ES-I3 (cell line): Measurements from ENCODE around the gene PPRC1.

Source experiments
- H3K36me3 ChIP-seq: 2 replicates; pipeline ENCODE4 v1.6.1; 2013; ENCODE audit warnings: mild to moderate bottlenecking, low read length, control low read depth, moderate library complexity; ENCODE audit not compliant: insufficient read depth
- H3K4me1 ChIP-seq: 2 replicates; pipeline ENCODE4 v1.6.1; 2013; ENCODE audit warnings: mild to moderate bottlenecking, control low read depth, low read length; ENCODE audit not compliant: insufficient read depth
- H3K9ac ChIP-seq: 2 replicates; pipeline ENCODE4 v1.6.1; 2013; ENCODE audit warnings: low read depth, mild to moderate bottlenecking, low read length, moderate library complexity
- H3K9me3 ChIP-seq: 2 replicates; pipeline ENCODE4 v1.6.1; 2013; ENCODE audit warnings: mild to moderate bottlenecking, low read length, moderate library complexity; ENCODE audit not compliant: control insufficient read depth, insufficient read depth

Gene PPRC1

DNA sequence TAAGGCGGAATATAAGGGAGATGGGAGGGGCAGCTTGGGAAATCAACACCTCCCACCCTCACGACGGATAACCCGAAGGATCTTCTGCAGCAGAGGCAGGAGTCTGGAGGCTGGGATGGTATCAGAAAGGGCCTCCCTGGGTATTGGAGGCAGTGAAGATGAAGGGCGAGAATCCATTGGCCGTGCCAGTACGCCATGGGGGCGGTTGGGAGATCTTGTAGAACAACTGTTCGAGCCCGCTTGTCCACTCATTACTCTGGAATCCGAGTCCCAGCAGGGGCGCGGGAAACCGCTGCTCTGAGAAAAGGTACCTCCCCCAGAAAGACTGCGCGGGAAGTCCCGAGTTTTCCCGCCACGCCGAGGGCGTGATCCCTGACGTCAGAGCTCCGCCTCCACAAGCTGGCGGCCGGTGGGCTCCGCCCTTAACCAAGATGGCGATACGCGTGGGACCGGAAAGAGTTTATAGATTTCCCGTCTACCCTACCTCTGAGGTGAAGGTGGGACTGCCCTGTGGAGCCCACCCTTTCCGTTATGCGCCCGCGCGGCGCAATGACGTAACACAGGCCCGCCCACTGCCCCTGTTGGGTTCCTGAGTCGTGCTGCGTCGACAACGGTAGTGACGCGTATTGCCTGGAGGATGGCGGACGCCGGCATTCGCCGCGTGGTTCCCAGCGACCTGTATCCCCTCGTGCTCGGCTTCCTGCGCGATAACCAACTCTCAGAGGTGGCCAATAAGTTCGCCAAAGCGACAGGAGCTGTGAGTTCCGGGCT lies 19.1 kb downstream of the PPRC1 start, which contains the start of gene NOLC1:
NOLC1 (plus strand) TSS at position 616 of the 771 bp plus-strand sequence; CDS start at position 638, 22 bp downstream.
- H3K36me3 ChIP-seq, result peaks cover 33% of the 10 kb centered on the region

DNA sequence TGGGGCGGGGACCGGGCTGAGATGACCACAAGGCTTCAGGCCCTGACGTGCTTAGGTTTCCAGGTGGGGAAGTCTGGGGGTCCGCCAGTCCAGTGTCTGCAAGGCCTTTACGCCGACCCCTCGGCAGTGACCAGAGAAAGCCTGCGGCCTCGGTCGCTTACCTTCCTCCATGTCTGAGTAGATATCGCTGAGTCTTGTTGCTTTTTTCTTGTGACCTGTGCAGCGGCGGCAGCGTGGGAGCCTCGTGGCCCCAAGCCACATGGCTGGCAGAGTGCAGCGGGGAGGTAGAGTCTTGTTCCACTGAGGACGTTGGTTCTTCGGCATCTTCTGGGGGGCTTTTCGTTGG lies 19.7 kb downstream of the PPRC1 start:
- Histone ChIP-seq H3K9me3 (no peaks in the 10 kb centered on the region), H3K9ac (peak overlapping the region; percentile 90), H3K36me3 (peaks cover 33% of the 10 kb centered on the region), H3K4me1 (peaks cover 8% of the 10 kb centered on the region)

More for the DNA sequence above, 19.1 kb downstream of the PPRC1 start, which contains the start of gene NOLC1:
- Histone ChIP-seq H3K9me3 (no peaks in the 10 kb centered on the region), H3K9ac (peak within 1 kb of the TSS; percentile 90), H3K4me1 (peaks cover 8% of the 10 kb centered on the region)

DNA sequence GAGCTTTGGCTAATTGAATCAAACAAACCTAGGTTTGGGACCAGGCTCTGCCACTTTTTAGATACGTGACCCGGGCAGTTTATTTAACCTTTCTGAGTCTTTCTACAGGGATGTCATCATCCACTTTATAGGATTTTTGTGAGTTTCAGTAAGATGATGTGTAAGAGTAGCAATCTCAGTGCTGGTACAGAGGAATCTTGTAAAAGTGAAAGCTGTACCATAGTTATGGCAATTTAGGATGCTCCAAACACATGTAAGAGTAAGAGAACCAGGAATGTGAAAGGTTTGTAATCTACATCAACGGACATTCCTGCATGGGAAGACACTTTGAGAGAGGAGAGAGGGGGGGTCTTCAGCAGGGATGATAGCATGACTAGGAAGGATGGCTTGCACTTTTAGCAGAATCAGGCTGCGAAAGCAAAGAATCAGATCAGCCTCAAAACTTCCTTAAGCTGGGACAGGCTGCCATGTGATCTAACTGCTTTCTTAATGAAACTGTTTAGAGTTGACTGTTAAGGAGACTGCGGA lies 20.3 kb downstream of the PPRC1 start:
- peaks cover 33% of the 10 kb centered on the region for H3K36me3 ChIP-seq
- H3K9me3 ChIP-seq, result no peaks in the 10 kb centered on the region
- peak overlapping the region; percentile 90 for H3K9ac ChIP-seq
- H3K4me1 ChIP-seq, result peaks cover 8% of the 10 kb centered on the region

DNA sequence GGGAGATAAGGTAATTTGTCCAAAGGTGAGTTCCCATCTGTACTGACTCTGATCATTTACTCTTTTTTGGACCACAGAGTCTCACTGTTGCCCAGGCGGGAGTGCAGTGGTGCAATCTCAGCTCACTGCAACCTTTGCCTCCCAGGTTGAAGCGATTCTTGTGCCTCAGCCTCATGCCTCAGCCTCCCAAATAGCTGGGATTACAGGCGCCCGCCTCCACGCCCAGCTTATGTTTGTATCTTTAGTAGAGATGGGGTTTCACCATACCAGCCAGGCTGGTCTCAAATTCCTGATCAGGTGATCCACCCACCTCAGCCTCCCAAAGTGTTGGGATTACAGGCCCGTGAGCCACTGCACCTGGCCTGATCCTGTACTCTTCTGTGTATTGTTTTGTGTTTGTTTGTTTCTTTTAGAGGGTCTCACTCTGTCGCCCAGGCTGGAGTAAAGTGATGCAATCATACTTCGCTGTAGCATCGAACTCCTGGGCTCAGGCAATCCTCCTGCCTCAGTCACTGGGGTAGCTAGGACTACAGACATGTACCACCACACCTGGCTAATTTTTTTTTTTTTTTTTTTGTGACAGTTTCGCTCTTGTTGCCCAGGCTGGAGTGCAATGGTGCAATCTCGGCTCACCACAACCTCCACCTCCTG lies 21.8 kb downstream of the PPRC1 start:
- peaks cover 8% of the 10 kb centered on the region for H3K4me1 ChIP-seq
- peaks cover 31% of the 10 kb centered on the region for H3K36me3 ChIP-seq
- H3K9ac ChIP-seq, result no peak overlapping the region
- no peaks in the 10 kb centered on the region for H3K9me3 ChIP-seq

DNA sequence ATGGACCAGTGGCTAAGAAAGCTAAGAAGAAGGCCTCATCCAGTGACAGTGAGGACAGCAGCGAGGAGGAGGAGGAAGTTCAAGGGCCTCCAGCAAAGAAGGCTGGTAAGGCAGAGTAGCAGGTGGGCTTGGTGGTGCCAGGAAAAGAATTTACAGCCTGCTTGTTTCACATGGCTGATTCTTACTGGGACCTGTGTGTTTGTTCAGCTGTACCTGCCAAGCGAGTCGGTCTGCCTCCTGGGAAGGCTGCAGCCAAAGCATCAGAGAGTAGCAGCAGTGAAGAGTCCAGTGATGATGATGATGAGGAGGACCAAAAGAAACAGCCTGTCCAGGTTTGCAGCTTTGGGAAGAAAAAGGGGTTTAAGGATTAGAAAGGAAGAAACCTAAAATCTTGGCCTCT lies 24.4 kb downstream of the PPRC1 start:
- H3K9me3 ChIP-seq, result no peaks in the 10 kb centered on the region
- H3K4me1 ChIP-seq, result peaks cover 3% of the 10 kb centered on the region; the same call in 1 of the 2 replicates
- peaks cover 43% of the 10 kb centered on the region for H3K36me3 ChIP-seq
- no peak overlapping the region for H3K9ac ChIP-seq

DNA sequence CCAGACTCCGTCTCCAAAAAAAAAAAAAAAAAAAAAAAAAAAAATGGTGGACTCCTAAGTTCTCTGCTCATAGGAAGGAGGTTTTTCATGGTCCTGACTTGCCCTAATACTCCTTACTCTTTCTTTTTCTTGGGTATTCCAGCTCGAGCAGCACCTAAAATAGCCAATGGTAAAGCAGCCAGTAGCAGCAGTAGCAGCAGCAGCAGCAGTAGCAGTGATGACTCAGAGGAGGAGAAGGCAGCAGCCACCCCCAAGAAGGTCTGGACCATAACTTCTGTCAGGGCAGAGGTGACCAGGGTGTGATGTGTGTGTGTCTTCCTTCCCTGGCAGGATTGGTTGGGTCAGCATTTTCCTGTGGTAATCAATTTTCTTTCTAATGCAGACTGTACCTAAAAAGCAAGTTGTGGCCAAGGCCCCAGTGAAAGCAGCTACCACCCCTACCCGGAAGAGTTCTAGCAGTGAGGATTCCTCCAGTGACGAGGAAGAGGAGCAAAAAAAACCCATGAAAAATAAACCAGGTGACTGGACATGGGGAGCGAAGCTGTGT lies 26.3 kb downstream of the PPRC1 start:
- Histone ChIP-seq H3K9me3 (no peaks in the 10 kb centered on the region), H3K9ac (no peak overlapping the region), H3K4me1 (0 out of 2 replicates have a peak, but pooled peaks cover 9% of the 10 kb centered on the region), H3K36me3 (peaks cover 56% of the 10 kb centered on the region)

DNA sequence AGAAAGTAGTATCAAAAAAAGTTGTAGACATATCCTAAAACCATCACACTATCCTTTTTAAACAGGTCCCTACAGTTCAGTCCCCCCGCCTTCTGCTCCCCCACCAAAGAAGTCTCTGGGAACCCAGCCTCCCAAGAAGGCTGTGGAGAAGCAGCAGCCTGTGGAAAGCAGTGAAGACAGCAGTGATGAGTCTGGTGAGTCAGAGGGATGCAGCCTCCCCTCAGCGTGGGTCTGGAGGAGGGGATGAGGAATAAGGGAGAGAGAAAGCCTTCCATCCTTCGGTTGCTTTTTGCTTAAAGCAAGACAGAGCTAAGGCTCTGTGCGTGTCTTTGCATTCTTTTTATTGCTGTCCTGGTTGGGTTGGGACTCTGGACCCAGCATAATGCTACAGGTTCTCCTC lies 27.0 kb downstream of the PPRC1 start:
- no peaks in the 10 kb centered on the region for H3K9me3 ChIP-seq
- H3K9ac ChIP-seq, result no peak overlapping the region
- H3K36me3 ChIP-seq, result peaks cover 56% of the 10 kb centered on the region
- 0 out of 2 replicates have a peak, but pooled peaks cover 9% of the 10 kb centered on the region for H3K4me1 ChIP-seq

DNA sequence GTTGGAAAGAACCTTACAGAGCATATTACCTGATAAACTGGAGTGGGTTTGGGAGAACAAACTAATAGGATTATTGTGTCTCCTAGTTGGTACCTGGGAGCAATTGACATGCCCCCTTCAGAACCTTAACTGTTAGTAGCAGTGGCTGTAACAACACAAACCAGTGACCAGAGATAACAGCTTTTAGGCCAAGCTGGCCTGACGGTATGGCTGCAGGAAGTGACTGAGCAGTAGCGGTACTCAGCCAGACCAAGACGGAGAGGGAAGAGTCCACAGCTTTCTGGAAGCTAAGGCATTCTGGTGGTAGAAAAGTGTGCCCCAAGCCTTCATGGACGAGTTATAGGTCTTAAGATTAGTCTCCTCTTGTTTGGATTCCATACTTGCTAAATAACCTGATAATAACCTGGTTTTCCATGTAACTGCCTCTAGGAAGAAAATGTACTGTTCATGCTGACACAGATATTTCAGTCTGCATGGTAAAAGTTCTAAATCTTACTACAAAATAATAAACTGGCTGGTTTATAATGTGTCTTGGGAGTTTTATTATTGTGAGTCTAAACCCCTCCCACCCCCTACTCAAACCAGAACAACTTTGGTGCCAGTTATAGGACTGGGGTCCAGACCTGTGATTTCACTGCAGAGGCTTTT lies 30.6 kb downstream of the PPRC1 start:
- H3K9me3 ChIP-seq, result no peaks in the 10 kb centered on the region
- 0 out of 2 replicates have a peak, but pooled peaks cover 9% of the 10 kb centered on the region for H3K4me1 ChIP-seq
- peaks cover 40% of the 10 kb centered on the region for H3K36me3 ChIP-seq
- H3K9ac ChIP-seq, result no peak overlapping the region

DNA sequence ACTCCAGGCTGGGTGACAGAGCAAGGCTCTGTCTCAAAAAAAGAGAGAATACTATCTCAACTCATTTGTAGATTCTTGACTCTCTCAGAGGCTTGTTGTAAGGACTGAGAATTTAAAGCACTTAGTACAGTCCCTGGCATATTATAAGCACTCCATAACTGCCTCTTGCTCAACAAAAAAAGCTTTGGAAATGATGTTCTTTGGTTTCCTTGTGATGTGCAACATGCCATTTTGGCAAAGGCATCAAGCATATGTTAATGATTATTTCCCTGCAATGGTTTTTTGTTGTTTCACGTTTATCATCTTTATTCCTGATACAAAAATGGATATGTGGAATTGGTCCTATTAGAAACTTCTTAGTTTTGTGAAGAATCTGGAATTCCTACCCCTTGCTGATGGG lies 35.0 kb downstream of the PPRC1 start:
- H3K9me3 ChIP-seq, result no peaks in the 10 kb centered on the region
- H3K9ac ChIP-seq, result no peak overlapping the region
- H3K4me1 ChIP-seq, result 0 out of 2 replicates have a peak, but pooled peaks cover 9% of the 10 kb centered on the region
- peaks cover 6% of the 10 kb centered on the region; the same call in 1 of the 2 replicates for H3K36me3 ChIP-seq

DNA sequence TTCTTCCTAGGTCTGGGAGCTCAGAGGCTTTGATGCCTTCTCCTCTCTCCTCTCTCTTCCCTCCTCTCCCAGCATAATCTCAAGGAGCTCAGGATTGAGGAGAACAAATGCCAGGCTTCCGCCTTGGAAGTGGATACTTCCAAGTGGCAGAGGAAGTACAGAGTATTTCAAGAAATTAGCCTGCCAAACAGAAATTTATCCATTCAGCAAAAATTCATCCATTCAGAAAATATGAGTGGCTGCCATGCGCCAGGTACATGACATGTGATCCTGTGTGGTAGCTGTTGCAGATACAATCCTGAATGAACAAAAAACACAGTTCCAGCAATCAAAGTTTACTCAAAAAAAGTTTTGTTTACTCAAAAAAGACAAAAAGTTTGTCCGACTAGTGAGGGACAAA lies 37.8 kb downstream of the PPRC1 start:
- Histone ChIP-seq H3K36me3 (no peaks in the 10 kb centered on the region), H3K9me3 (no peaks in the 10 kb centered on the region), H3K9ac (no peak overlapping the region), H3K4me1 (no peaks in the 10 kb centered on the region)

DNA sequence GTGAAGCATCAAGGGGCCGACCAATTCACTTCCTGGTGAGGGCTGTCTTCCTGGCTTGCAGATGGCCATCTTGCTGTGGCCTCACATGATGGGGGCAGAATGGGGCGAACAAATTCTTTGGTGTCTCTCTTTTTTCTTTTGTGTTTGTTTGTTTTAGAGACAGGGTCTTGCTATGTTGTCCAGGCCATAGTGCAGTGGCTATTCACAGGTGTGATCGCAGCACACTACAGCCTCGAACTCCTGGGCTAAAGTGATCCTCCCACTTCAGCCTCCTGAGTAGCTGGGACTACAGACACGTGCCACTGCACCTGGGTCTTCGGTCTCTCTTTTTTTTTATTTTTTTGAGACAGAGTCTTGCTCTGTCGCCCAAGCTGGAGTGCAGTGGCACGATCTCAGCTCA lies 39.4 kb downstream of the PPRC1 start:
- H3K36me3 ChIP-seq, result no peaks in the 10 kb centered on the region
- no peak overlapping the region for H3K9ac ChIP-seq
- H3K4me1 ChIP-seq, result no peaks in the 10 kb centered on the region
- no peaks in the 10 kb centered on the region for H3K9me3 ChIP-seq

DNA sequence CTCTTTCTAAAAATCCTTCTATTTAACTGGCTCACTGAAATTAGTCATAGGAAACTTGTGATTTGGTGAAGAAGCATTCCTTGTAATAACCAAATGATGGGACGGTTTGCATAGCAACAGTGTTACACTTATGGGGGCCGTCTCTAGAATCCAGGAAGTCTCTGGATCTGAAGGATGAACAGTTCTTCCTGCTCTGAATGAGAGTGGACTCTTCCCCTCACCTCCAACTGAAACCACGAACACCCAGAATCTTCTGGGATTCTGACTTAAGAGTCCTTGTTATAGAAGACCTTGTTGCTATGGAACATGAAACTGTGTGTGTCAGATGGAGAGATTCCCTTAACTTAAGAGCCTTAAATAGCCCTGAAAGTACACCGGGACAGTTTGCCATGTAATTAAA lies 42.6 kb downstream of the PPRC1 start:
- Histone ChIP-seq H3K9me3 (no peaks in the 10 kb centered on the region), H3K36me3 (no peaks in the 10 kb centered on the region), H3K9ac (no peak overlapping the region), H3K4me1 (no peaks in the 10 kb centered on the region)

DNA sequence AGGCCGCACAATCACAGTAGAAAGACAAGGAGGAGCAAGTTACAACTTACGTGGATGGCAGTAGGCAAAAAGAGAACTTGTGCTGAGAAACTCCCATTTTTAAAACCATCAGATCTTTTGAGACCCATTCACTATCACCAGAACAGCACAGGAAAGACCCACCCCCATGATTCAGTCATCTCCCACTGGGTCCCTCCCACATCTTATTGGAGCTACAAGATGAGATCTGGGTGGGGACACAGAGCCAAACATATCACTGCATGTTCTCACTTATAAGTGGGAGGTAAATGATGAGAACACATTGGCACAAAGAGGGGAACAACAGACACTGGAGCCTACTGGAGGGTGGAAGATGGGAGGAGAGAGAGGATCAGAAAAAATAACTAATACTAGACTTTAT lies 51.8 kb downstream of the PPRC1 start:
- no peak overlapping the region for H3K9ac ChIP-seq

DNA sequence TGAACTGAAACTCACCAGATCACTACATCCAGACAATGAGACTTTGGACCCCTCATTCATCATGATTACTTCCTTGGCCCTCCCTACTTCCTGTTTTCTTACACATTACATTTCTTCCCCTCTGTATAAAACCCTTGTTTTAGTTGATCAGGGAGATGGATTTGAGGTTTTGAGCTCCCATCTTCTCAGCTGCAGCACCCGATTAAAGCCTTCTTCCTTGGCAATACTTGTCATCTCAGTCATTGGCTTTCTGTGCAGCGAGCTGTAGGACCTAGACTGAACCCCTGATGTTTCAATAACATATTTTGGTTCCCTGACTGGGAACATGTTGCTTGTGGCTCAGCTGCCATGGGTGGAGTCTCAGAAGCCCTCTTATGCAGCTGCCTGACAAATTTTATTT lies 52.4 kb downstream of the PPRC1 start:
- Histone ChIP-seq H3K9me3 (no peaks in the 10 kb centered on the region; the same call in 1 of the 2 replicates), H3K36me3 (no peaks in the 10 kb centered on the region), H3K9ac (no peak overlapping the region), H3K4me1 (no peaks in the 10 kb centered on the region)

More for the DNA sequence above, 51.8 kb downstream of the PPRC1 start:
- H3K4me1 ChIP-seq, result no peaks in the 10 kb centered on the region
- no peaks in the 10 kb centered on the region; the same call in 1 of the 2 replicates for H3K9me3 ChIP-seq
- no peaks in the 10 kb centered on the region for H3K36me3 ChIP-seq
